Astrocyte of the cerebellum (primary cell): ENCODE data around the gene TADA2A.

Experiments
- DNase-seq: peaks from one replicate; pipeline ENCODE4 v3.0.0-alpha.2; 2011; ENCODE audit warnings: low read depth
- H3K4me3 ChIP-seq: 2 replicates; pipeline ENCODE4 v1.5.1; 2011; ENCODE audit warnings: mild to moderate bottlenecking, low read depth, low read length, moderate library complexity
- CTCF ChIP-seq: IDR thresholded peaks from 2 replicates; pipeline ENCODE4 v1.5.1; 2012; ENCODE audit warnings: low read length, low read depth, moderate library complexity, mild to moderate bottlenecking; ENCODE audit errors: missing control alignments
- in situ Hi-C: cut with HindIII; loops from 2 replicates; pipeline ENCODE4 v1.10.0; 2017; ENCODE audit warnings: low sequenced_read_pairs

The TADA2A gene

GRCh38 chr17:37489197-37490001 is 82.7 kb downstream of the TADA2A start, which contains the start of gene DUSP14:
Gene DUSP14, plus strand, starts transcription at chr17:37489891. Its CDS starts 22,382 bp downstream, at chr17:37512273.
- in situ Hi-C loops: no loop called here
- DNase-seq: no peak
- H3K4me3 ChIP-seq: peak within 1 kb of the TSS; percentile 78
- TF ChIP-seq CTCF: no peak

GRCh38 chr17:37490022-37490587 is 83.4 kb downstream of the TADA2A start:
- in situ Hi-C loops: no loop called here
- peak overlapping the region; percentile 78 for H3K4me3 ChIP-seq
- DNase-seq: no peak
- no peak for TF ChIP-seq CTCF

GRCh38 chr17:37490638-37491614 is 84.2 kb downstream of the TADA2A start:
- in situ Hi-C loops: no loop called here
- peak; percentile 76 for DNase-seq
- TF ChIP-seq CTCF: no peak
- H3K4me3 ChIP-seq: peak overlapping the region; percentile 78

- in situ Hi-C loops: no loop called here
- H3K4me3 ChIP-seq: peak overlapping the region; percentile 78
- no peak for TF ChIP-seq CTCF
- no peak for DNase-seq
Measured at GRCh38 chr17:37492167-37492566, 85.5 kb downstream of the TADA2A start.

DNA sequence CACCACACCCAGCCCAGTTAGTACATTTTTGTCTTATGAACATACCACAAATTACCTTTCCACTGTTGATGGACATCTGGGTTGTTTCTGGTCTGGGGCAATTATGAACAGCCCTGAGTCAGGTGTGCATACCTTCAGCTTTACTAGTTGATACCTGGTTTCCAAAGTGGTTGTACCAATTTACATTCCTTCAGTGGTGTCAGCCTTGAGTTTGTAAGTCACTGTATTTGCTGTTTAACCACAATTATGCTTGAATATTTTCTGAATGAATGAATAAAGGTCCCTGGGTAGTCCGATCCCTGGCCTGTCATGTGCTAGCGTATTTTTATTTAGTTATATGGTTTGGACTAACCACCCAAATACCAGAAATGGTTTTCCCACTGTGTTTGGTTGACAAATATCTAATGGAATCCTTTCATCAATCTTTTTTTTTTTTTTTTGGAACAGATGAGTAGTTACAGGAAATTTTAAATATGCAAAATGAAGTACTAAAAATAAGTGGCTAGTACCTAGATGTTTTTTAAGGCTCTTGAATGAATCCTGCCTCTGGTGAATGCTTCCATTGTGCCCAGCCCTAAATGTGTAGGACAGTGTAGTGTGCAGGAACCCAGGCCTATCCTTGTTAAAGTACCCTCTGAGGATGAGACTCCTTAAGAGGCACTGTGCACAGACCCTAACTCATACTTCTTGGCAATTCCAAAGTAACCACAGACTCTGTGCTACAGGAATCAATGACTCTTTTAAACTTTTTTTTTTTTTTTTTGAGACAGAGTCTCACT is 86.8 kb downstream of the TADA2A start:
- in situ Hi-C loops: no loop called here
- no peak overlapping the region for H3K4me3 ChIP-seq
- DNase-seq: peak; percentile 96
- TF ChIP-seq CTCF: no peak
